K562 (cell line): ENCODE data around the gene ACAA2.

Experiments
- CTCF ChIP-seq, 3 experiments: IDR thresholded peaks in 2 of 3; conservative IDR thresholded peaks in 1 of 3; 2 replicates each; pipeline ENCODE4 v1.5.1; 2011 to 2012; ENCODE audit warnings: low read length in 3 of 3, mild to moderate bottlenecking in 3 of 3, control low read depth in 2 of 3, improper control_type of control experiment in 1 of 3, inconsistent platforms in 1 of 3, low read depth in 1 of 3, mixed read lengths in 1 of 3, moderate library complexity in 1 of 3; ENCODE audit not compliant: insufficient read depth in 2 of 3
- E2F6 ChIP-seq, 2 experiments: IDR thresholded peaks; 2 replicates each; pipeline ENCODE4 v1.6.1; 2011; ENCODE audit warnings: borderline replicate concordance in 1 of 2, control low read depth in 1 of 2, low read depth in 1 of 2, low read length in 1 of 2, mild to moderate bottlenecking in 1 of 2, mixed read lengths in 1 of 2, moderate library complexity in 1 of 2; ENCODE audit not compliant: insufficient read depth in 1 of 2, insufficient read length in 1 of 2, poor library complexity in 1 of 2, severe bottlenecking in 1 of 2; ENCODE audit errors: extremely low read depth in 1 of 2
- EZH2 ChIP-seq: IDR thresholded peaks from 2 replicates; pipeline ENCODE4 v1.6.1; 2012; ENCODE audit warnings: low read depth, mild to moderate bottlenecking, inconsistent platforms, low read length, borderline replicate concordance
- GABPB1 ChIP-seq: sonication (generic); formaldehyde crosslinking; IDR thresholded peaks from 2 replicates; pipeline ENCODE4 v1.8.0; 2022; ENCODE audit warnings: mild to moderate bottlenecking, missing genetic modification reagents
- NCOA1 ChIP-seq: fragments of 450-650 bp; IDR thresholded peaks from 2 replicates; pipeline ENCODE4 v1.6.1; 2016; ENCODE audit warnings: low read depth
- NR4A1 ChIP-seq, 2 experiments: fragments of 250-450 bp in 1 of 2; fragments of 450-650 bp in 1 of 2; sonication (Bioruptor Pico) in 1 of 2; IDR thresholded peaks; 2 replicates each; pipeline versions ENCODE4 v1.4.0 to v1.6.1; 2016 to 2020; ENCODE audit warnings: mild to moderate bottlenecking in 2 of 2, missing compliant biosample characterization in 1 of 2, missing genetic modification characterization in 1 of 2, moderate library complexity in 1 of 2
- PCBP1 ChIP-seq: fragments of 200-400 bp; formaldehyde crosslinking; IDR thresholded peaks from 2 replicates; pipeline ENCODE4 v1.6.1; 2018; ENCODE audit warnings: mild to moderate bottlenecking, low read depth, low read length; ENCODE audit not compliant: poor library complexity, severe bottlenecking
- ZNF347 ChIP-seq: fragments of 450-650 bp; formaldehyde crosslinking; IDR thresholded peaks from 2 replicates; pipeline ENCODE4 v1.4.0; 2020; ENCODE audit warnings: low read depth, mild to moderate bottlenecking, moderate library complexity
- TF ChIP-seq, protein P1 (sequence below): sonication (generic); formaldehyde crosslinking; IDR thresholded peaks from 2 replicates; pipeline ENCODE4 v1.8.1; 2023; ENCODE audit warnings: mild to moderate bottlenecking, missing genetic modification reagents
- TF ChIP-seq, protein P2 (sequence below): sonication (generic); formaldehyde crosslinking; IDR thresholded peaks from 2 replicates; pipeline ENCODE4 v1.5.0; 2020; ENCODE audit warnings: missing genetic modification reagents

- TF ChIP-seq, protein P1, sequence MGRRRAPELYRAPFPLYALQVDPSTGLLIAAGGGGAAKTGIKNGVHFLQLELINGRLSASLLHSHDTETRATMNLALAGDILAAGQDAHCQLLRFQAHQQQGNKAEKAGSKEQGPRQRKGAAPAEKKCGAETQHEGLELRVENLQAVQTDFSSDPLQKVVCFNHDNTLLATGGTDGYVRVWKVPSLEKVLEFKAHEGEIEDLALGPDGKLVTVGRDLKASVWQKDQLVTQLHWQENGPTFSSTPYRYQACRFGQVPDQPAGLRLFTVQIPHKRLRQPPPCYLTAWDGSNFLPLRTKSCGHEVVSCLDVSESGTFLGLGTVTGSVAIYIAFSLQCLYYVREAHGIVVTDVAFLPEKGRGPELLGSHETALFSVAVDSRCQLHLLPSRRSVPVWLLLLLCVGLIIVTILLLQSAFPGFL (CRISPR knock-in tag) = no peak
- no peak for TF ChIP-seq PCBP1
- TF ChIP-seq GABPB1 (CRISPR knock-in tag) = no peak
- peak; percentile 44 to 56 (median 51); a peak in 5 of 6 replicates for TF ChIP-seq CTCF (IDR thresholded peaks at IDR 0.05 in 2 of 3, conservative IDR thresholded peaks at IDR 0.05 in 1 of 3; ENCODE audit: insufficient read depth in 2 of 3, low read depth in 1 of 3, low read length in 3 of 3)
- TF ChIP-seq, protein P2, sequence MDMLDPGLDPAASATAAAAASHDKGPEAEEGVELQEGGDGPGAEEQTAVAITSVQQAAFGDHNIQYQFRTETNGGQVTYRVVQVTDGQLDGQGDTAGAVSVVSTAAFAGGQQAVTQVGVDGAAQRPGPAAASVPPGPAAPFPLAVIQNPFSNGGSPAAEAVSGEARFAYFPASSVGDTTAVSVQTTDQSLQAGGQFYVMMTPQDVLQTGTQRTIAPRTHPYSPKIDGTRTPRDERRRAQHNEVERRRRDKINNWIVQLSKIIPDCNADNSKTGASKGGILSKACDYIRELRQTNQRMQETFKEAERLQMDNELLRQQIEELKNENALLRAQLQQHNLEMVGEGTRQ = no peak
- no peak for TF ChIP-seq E2F6 (IDR thresholded peaks at IDR 0.05; ENCODE audit: borderline replicate concordance in 1 of 2, extremely low read depth in 1 of 2, insufficient read depth in 1 of 2, insufficient read length in 1 of 2, low read depth in 1 of 2, low read length in 1 of 2, poor library complexity in 1 of 2, severe bottlenecking in 1 of 2)
- TF ChIP-seq EZH2 = no peak
- TF ChIP-seq ZNF347 = no peak
- TF ChIP-seq NR4A1 (CRISPR knock-in tag; IDR thresholded peaks at IDR 0.05) = no peak
- no peak for TF ChIP-seq NR4A1 (tag; IDR thresholded peaks at IDR 0.05)
- no peak for TF ChIP-seq NCOA1
Measured at GRCh38 chr18:49768051-49768391, 45.3 kb downstream of the ACAA2 start.
